A673 (cell line): ENCODE results near the gene UBA5.

Source experiments
- CTCF ChIP-seq: fragments of 300-800, 200-600 bp; sonication (generic); conservative IDR thresholded peaks from 2 replicates; pipeline ENCODE4 v1.5.1; 2017; ENCODE audit warnings: low read depth, mild to moderate bottlenecking, antibody characterized with exemption, low read length, moderate library complexity, mixed read lengths
- EZH2 ChIP-seq: fragments of 200-600 bp; sonication (generic); IDR thresholded peaks from 2 replicates; pipeline ENCODE4 v1.6.1; 2017; ENCODE audit warnings: borderline replicate concordance, low read depth, mild to moderate bottlenecking, mixed read lengths, antibody characterized with exemption, low read length; ENCODE audit not compliant: poor library complexity, severe bottlenecking

- no peak for TF ChIP-seq CTCF
- no peak for TF ChIP-seq EZH2
Observed at GRCh38 chr3:132624790-132625189, 35.3 kb upstream of the UBA5 start.
